BE2C (cell line): ENCODE data around the gene SGF29.

Experiments used
- DNase-seq: peaks from one replicate; pipeline ENCODE4 v3.0.0-alpha.2; 2020
- H3K27me3 ChIP-seq: fragments of 250-450 bp; sonication (Bioruptor Pico); 2 replicates; pipeline ENCODE4 v1.5.1; 2020; ENCODE audit warnings: mild to moderate bottlenecking
- H3K36me3 ChIP-seq: fragments of 250-450 bp; sonication (Bioruptor Pico); 2 replicates; pipeline ENCODE4 v1.5.1; 2020; ENCODE audit warnings: mild to moderate bottlenecking
- H3K4me1 ChIP-seq: fragments of 250-450 bp; sonication (Bioruptor Pico); 2 replicates; pipeline ENCODE4 v1.5.1; 2020
- H3K4me3 ChIP-seq: 2 replicates; pipeline ENCODE4 v1.5.1; 2011; ENCODE audit warnings: low read depth, low read length
- H3K9me3 ChIP-seq: fragments of 250-450 bp; sonication (Bioruptor Pico); 2 replicates; pipeline ENCODE4 v1.5.1; 2020
- CTCF ChIP-seq: IDR thresholded peaks from 2 replicates; pipeline ENCODE4 v1.5.1; 2012; ENCODE audit warnings: mild to moderate bottlenecking, low read depth, low read length

The SGF29 gene

GRCh38 chr16:28513484-28514181 is 40.1 kb upstream of the SGF29 start:
- no peak for TF ChIP-seq CTCF
- Histone ChIP-seq H3K27me3 (no peaks in the 10 kb centered on the region), H3K36me3 (no peaks in the 10 kb centered on the region), H3K4me3 (no peak overlapping the region), H3K4me1 (no peaks in the 10 kb centered on the region), H3K9me3 (no peaks in the 10 kb centered on the region; the same call in 1 of the 2 replicates)
- no peak for DNase-seq

- Histone ChIP-seq H3K9me3 (no peaks in the 10 kb centered on the region; the same call in 1 of the 2 replicates), H3K27me3 (no peaks in the 10 kb centered on the region), H3K36me3 (no peaks in the 10 kb centered on the region), H3K4me3 (no peak overlapping the region), H3K4me1 (no peaks in the 10 kb centered on the region)
- no peak for DNase-seq
- no peak for TF ChIP-seq CTCF
Observed at GRCh38 chr16:28514246-28514645, 39.5 kb upstream of the SGF29 start.

GRCh38 chr16:28520672-28521071 is 33.0 kb upstream of the SGF29 start:
- no peak for DNase-seq
- Histone ChIP-seq H3K36me3 (no peaks in the 10 kb centered on the region), H3K4me3 (no peak overlapping the region), H3K9me3 (no peaks in the 10 kb centered on the region), H3K4me1 (no peaks in the 10 kb centered on the region), H3K27me3 (no peaks in the 10 kb centered on the region)
- TF ChIP-seq CTCF = no peak

- H3K27me3 ChIP-seq = no peaks in the 10 kb centered on the region
- no peak for TF ChIP-seq CTCF
- H3K36me3 ChIP-seq = no peaks in the 10 kb centered on the region
- H3K9me3 ChIP-seq = no peaks in the 10 kb centered on the region
- H3K4me3 ChIP-seq = no peak overlapping the region
- DNase-seq = no peak
- no peaks in the 10 kb centered on the region for H3K4me1 ChIP-seq
Observed at GRCh38 chr16:28521436-28521835, 32.3 kb upstream of the SGF29 start.

- no peak for DNase-seq
- H3K36me3 ChIP-seq = no peaks in the 10 kb centered on the region
- no peaks in the 10 kb centered on the region for H3K4me1 ChIP-seq
- no peaks in the 10 kb centered on the region for H3K9me3 ChIP-seq
- no peak for TF ChIP-seq CTCF
- no peaks in the 10 kb centered on the region for H3K27me3 ChIP-seq
- no peak overlapping the region for H3K4me3 ChIP-seq
Observed at GRCh38 chr16:28522792-28523191, 30.9 kb upstream of the SGF29 start.

GRCh38 chr16:28524681-28525171 is 29.0 kb upstream of the SGF29 start:
- no peaks in the 10 kb centered on the region for H3K36me3 ChIP-seq
- no peak for DNase-seq
- no peak for TF ChIP-seq CTCF
- no peaks in the 10 kb centered on the region for H3K4me1 ChIP-seq
- no peak overlapping the region for H3K4me3 ChIP-seq
- H3K9me3 ChIP-seq = no peaks in the 10 kb centered on the region
- H3K27me3 ChIP-seq = no peaks in the 10 kb centered on the region
